IPS-NIHi11 (cell line): ENCODE data around the gene BTC.
"Not testable (repeated sequence)": the region's sequence is repeated elsewhere in the genome, so short reads cannot be mapped to it uniquely, and the experiment has no call there.

Source experiments
- DNase-seq: peaks from one replicate; pipeline ENCODE4 v3.0.0; 2012; ENCODE audit warnings: mixed read lengths, low spot score

Gene BTC

GRCh38 chr4:74757136-74757535, 37.2 kb downstream of the BTC start:
- DNase-seq = no peak

DNA sequence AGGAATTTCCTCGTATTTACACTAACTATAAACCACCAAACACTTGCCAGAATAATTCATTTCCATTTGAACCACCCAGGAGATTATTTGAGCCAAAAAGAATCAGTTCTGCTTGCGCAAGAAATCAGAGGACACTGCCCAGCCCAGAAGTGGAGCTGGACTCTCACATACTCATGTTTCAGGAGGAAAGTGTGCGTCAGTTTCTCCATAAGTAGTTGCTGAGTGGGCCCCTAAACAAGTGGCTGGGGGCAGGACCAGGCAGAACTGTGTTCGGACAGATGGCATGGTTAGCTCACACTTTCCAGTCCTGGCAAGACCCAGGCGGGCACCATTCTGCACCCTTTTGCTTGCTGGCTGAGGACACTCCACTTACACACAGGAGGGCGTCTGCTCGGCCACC, 38.8 kb downstream of the BTC start:
- DNase-seq = no peak

DNA sequence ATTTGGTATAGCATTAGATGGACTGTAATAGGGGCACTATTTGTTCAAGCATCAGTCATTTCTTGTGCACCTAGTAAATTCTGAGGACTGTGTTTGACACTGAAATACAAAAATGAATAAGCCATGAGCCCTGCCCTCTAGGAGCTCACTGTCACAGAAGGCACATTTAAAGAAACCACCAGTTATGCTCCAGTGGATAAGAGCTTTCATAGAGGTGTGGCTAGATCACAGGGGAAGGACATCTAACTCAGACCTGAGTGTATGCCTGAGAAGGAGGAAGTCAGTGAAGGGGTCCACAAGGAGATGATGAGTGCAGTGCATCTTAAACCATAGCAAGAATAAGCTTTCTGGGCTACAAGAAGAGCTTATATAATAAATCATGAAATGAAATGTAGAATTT, 40.1 kb downstream of the BTC start:
- DNase-seq = no peak

- DNase-seq = no peak
Measured at GRCh38 chr4:74752798-74753197, 41.5 kb downstream of the BTC start.

- no peak for DNase-seq
Measured at GRCh38 chr4:74751856-74752255, 42.5 kb downstream of the BTC start.

DNA sequence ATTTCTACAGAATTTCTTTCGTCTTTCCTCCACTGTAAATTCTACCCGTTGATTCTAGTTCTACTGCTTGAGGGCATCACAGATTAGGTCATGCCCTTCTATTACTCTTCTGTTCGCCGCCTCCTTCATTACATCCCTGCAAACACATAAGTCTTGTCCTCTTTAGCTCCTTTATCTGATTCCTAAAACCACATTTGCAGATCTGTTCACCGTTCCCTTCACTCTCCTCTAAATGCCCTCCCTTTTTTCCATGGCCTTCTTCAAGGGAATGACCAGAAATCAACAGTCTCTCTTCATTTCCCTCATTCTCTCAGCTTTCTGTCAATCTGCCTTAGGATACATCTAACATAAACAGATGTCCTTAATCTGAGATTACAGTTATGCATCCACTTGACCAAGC, 43.1 kb downstream of the BTC start:
- DNase-seq = no peak

- no peak for DNase-seq
Measured at GRCh38 chr4:74742185-74742584, 52.1 kb downstream of the BTC start.

DNA sequence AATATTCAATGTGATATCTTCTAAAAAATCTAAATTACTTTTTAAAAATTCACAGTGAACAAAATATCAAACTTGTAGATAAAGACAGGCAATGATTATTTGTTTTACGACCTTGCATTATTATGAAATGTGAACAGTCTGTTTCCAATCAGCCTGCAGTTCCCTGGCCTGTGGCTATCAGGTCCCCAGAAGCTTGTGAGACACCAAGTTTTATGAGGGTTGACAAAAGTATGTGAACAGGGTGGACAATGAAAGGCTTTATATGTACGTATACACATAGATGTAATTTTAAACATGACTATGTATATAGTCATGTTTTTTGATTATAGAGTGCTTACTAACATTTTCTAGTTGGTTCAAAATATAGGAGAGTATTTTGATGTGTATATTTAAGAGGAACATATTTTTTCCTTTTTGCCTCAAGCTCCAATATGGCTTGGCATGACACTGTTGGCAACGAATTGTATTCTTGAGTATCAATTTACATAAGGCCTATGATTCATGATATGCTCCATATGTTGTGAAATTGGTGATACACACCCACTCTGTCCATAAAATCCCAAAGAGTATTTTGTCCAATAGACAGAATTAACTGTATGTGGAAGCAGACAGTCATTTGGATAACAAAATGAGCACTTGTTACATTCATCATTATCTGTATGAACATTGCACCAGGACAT, 55.7 kb downstream of the BTC start:
- no peak for DNase-seq

DNA sequence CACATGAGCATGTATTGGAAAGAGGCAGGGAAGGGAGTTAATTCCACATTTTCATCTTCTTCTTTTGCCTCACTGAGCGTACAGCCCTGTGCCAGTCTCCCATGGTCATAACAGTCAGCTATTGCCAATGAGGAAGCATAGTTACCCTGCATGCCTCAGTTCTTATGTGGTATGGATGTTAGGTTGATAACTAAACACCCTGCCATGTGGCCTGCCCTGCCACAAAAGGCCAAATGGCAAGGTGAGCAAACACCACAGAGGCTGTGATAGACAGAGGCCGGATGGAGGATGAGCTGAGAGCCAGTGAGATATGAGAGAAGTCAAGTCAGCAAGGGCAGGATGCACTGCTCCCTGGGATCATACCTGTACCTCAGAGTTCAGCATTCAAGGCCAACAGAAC, 59.3 kb downstream of the BTC start:
- DNase-seq = no peak

DNA sequence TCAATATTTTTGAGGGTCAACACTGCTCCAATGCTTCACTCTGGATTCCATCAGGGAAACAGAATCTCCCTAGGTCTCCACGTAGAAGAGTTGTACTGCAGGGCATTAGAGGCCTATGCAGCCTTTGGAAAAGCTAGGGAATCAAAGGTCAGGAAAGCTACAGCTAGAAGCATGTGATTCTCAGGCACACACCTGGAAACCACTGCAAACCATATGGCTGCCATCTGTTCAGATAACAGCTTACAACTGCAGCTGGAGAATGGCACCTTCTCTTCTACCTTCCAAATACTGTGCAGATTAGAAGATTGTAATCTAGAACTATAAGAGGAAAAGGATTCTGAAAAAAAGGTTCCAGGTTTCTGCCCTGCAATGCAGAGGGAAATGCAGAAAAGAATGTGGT, 60.6 kb downstream of the BTC start:
- no peak for DNase-seq

DNA sequence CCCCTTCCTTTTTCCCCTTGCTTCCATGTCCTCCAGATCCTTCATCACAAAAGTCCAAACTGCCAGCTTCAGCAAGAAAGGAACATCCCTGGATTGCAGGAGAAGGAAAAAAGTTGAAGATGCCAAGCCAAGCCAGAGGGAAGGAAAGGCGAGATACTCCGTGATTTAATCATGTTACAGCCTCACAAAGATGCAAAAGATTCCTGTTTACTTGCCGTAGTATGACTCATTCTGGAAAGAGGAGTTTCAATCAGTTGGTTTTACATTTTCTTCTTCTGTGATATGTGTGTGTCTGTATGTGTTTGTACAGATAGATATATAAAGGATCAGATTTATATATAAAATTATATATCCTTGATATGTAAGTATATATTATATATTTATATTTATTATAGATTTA, 69.3 kb downstream of the BTC start:
- no peak for DNase-seq

DNA sequence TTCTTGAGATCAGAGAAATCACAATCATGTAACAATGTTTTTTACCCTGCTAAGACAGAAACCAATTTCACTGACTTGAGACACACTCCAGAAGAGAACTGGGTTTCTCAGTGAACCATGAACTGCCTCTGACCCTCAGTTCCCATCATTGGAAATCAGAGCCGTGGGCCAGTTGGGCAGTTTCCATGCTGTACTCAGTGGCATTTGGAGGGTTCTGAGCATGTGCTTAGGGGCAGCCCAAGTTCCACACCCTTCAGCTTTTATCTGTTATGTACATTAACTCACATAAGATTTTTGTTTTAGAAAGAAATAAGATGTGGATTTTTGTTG, 77.9 kb downstream of the BTC start:
- no peak for DNase-seq

- no peak for DNase-seq
Measured at GRCh38 chr4:74715706-74716435, 78.5 kb downstream of the BTC start.

DNA sequence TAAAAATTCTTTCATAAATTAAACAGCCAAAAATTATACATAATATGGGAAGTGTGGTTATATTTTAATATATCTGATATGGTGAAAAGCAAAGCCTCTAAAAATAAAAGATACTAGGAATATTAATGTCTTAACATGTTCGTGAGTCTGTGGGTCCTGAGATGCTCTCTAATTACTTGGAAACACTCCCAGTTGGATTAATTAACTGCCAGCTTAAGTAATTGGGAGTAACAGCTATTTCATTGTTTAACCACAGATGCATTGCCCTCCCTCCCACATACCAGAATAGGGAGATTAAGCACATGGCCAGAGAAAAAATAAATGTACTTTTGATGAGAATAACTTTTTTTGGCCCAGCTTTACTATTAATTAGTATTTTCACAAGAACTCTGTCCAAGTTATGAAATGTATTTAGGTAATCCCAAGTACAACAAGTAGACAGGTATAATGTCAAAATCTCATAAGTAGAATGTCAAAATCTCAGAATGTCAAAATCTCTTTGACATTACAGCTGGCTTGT, 79.7 kb downstream of the BTC start:
- DNase-seq = no peak

GRCh38 chr4:74708135-74708534, 86.2 kb downstream of the BTC start:
- DNase-seq = not testable (repeated sequence)
